Right hindlimb (tissue), 1 donor: ENCODE measurements around the gene CFAP119.
"Not testable (repeated sequence)": the region's sequence is repeated elsewhere in the genome, so short reads cannot be mapped to it uniquely, and the experiment has no call there.

Source experiments
- DNase-seq: peaks from one replicate; pipeline ENCODE4 v3.0.0-alpha.2; 2018

The CFAP119 gene

GRCh38 chr16:30761928-30762902 is at the start of gene CFAP119, which contains the start of gene RNF40:
CFAP119 (minus strand) TSS chr16:30762062; CDS start chr16:30761748, 314 bp downstream.
RNF40 (plus strand) TSS chr16:30762322; CDS start chr16:30762546, 224 bp downstream.
- peak; percentile 99 for DNase-seq

GRCh38 chr16:30809675-30810074 is 47.8 kb upstream of the CFAP119 start:
- DNase-seq = not testable (repeated sequence)

DNA sequence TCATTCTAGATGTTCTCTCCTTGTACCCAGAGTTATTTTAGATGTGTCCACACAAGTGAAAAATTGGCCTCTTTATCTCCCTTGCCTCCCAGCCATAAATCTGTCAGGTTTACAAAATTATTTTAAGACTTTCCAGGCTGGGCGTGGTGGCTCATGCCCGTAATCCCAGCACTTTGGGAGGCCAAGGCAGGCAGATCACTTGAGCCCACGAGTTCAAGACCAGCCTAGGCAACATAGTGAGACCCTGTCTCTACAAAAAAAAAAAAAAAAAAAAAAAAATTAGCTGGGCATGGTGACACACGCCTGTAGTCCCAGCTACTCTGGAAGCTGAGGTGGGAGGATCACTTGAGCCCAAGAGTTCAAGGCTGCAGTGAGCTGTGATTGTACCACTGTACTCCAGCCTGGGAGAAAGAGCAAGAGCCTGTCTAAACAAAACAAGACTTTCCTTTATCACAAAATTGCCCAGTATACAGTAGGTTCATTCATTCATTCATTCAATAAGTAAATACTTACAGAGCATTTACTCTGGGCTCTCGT is 47.1 kb upstream of the CFAP119 start:
- DNase-seq = not testable (repeated sequence)

- no peak for DNase-seq
These were observed 46.3 kb upstream of the CFAP119 start for GRCh38 chr16:30808146-30808545.

DNA sequence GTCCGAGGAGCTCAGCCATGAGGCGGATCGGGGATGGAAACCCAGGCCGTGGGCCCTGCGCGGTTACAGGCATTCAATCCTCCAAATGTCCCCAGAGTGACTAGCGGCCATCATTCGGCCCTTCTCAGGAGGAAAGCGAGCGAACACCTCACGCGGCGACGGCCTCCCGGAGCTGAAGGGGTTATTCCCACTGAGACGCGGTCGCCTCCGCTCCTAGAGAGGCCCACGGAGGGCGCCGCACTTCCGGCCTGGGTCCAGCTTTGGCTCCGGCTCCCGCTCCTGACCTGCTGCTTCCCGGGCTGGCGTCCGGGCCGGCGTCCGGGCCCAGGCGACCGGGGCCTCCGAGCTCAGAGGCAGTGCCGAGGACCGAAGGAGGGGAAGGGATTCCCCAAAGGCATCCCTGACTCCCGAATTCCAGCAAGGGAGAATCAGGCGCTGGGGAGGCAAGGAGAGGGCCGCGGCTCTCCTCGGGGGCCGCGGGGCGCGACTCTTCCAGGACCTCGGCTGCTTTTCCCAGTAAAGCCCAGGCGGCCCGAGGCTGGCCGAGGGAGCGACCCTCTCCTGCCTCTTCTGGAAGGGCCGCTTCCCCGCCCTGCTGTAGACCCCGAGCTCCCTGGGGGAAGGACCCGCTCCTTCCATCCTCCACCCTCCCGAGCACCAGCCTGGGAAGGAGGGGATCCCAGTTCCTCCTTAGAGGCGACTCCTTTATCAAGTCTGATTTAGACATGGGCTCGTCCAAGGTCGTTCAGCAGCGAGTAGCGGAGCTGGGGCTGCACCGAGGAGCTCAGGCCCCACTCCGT is 43.7 kb upstream of the CFAP119 start:
- DNase-seq = peak; percentile 91

- DNase-seq = no peak
These were observed 43.2 kb upstream of the CFAP119 start for GRCh38 chr16:30805056-30805369.

- DNase-seq = no peak
These were observed 41.1 kb upstream of the CFAP119 start for GRCh38 chr16:30802936-30803335.

- no peak for DNase-seq
These were observed 35.9 kb upstream of the CFAP119 start for GRCh38 chr16:30797670-30798309.

DNA sequence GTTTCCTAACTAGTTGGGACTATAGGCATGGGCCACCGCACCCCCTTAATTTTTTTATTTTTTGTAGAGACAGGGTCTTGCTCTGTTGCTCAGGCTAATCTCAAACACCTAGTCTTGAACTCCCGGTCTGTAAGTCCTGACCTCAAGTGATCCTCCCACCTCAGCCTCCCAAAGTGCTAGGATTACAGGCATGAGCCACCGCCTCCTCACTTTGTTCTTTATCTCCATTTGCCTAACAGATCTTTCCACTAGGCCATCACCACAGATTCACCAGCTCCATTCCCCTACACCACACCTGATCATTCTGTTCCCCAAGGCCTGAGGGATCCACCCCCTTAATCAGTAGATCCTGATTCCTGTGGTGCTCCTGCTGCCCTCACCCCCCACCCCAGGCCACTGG is 32.8 kb upstream of the CFAP119 start:
- DNase-seq = no peak

GRCh38 chr16:30793508-30794069 is 31.7 kb upstream of the CFAP119 start:
- no peak for DNase-seq

DNA sequence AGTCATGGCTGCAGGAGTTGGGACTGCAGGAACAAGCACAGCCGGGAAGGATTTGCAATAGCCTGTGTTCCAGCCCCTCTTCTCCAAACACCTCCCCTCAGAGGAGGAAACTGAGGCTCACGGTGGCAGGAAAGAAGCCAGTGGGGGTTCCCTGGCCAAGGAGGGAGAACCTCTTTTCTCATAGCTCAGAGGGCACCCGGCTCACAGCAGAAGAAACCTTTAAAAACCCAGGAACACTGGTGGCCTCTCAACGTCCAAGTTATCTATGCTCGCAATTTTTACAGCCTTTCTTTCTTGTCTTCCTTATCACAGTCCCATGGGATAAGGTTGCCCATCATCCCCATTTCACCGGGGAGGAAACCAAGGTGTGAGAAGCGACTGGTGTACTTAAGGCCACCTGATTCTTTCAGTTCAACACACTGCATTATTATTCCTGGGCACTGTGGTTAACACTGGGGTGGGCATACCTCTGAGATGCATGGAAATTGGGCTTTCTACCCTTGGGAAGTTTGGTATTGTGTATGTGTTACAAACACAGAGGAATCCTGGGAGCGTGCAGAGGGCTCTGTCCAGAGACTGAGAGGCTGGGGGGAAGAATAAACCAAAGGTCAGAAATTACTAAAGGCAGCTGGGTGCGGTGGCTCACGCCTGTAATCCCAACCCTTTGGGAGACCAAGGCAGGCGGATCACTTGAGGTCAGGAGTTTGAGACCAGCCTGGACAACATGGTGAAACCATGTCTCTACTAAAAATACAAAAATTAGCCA is 25.9 kb upstream of the CFAP119 start:
- no peak for DNase-seq

GRCh38 chr16:30786936-30787612 is 25.2 kb upstream of the CFAP119 start, which contains the start of gene ZNF629:
ZNF629 (minus strand) TSS chr16:30787205; CDS start chr16:30784482, 2,723 bp downstream.
- DNase-seq = peak; percentile 84

GRCh38 chr16:30786115-30786935 is 24.5 kb upstream of the CFAP119 start:
- DNase-seq = peak; percentile 67

GRCh38 chr16:30785126-30786106 is 23.6 kb upstream of the CFAP119 start:
- no peak for DNase-seq

- no peak for DNase-seq
These were observed 22.4 kb upstream of the CFAP119 start for GRCh38 chr16:30784215-30784614.

DNA sequence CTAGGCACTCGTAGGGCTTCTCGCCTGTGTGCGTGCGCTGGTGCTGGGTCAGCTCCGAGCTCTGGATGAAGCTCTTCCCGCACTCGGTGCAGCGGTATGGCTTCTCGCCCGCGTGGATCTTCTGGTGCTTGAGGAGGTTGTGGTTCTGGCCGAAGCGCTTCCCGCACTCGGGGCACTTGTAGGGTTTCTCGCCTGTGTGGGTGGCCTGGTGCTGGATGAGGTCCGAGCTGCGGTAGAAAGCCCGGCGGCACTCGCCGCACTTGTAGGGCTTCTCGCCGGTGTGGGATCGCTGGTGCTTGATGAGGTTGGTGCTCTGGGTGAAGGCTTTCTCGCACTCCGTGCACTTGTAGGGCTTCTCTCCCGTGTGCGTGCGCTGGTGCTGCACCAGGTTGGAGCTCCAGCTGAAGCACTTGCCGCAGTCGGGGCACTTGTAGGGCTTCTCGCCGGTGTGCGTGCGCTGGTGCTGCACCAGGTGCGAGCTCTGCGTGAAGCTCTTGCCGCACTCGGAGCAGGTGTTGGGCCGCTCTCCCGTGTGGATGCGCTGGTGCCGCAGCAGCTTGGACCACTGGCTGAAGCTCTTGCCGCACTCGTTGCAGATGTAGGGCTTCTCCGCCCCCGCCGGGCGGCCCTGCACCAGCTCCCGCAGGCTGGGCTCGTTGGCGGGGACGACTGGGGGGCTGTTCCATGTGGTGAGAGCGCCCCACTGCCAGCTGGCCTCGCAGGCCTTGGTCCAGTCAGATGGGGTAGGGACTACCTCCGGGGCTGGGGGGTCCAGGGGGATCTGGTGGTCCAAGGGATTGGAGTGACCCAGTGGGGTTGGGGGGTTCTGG is 21.6 kb upstream of the CFAP119 start:
- peak; percentile 25 for DNase-seq

DNA sequence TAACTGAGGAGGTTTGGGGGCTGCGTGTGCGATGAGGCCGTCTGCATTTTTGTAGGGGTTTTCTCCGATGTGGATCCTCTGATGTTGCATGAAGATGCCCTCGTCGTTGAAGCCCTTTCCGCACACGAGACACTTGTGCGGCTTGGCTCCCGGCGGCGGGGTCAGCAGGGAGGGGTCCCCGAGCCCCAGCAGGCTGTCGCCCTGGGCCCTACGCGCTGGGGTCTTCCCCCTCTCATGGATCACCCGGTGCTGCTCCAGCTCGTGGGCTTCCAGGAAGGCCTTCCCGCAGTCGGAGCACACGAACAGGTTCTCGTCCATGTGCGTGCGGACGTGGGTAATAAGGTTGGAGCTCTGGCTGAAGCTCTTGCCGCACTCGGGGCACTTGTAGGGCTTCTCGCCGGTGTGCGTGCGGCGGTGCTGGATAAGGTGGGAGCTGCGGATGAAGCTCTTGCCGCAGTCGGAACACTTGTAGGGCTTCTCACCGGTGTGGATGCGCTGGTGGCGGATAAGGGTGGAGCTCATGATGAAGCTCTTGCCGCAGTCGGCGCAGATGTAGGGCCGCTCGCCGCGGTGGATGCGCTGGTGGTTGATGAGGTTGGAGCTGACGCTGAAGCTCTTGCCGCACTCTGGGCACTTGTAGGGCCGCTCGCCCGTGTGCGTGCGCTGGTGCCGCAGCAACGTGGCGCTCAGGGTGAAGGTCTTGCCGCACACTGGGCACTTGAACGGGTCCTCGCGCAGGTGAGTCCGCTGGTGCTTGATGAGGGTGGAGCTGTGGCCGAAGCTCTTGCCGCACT is 20.8 kb upstream of the CFAP119 start:
- DNase-seq = no peak
